Measurements from ENCODE around the gene HSPA4.

DNA sequence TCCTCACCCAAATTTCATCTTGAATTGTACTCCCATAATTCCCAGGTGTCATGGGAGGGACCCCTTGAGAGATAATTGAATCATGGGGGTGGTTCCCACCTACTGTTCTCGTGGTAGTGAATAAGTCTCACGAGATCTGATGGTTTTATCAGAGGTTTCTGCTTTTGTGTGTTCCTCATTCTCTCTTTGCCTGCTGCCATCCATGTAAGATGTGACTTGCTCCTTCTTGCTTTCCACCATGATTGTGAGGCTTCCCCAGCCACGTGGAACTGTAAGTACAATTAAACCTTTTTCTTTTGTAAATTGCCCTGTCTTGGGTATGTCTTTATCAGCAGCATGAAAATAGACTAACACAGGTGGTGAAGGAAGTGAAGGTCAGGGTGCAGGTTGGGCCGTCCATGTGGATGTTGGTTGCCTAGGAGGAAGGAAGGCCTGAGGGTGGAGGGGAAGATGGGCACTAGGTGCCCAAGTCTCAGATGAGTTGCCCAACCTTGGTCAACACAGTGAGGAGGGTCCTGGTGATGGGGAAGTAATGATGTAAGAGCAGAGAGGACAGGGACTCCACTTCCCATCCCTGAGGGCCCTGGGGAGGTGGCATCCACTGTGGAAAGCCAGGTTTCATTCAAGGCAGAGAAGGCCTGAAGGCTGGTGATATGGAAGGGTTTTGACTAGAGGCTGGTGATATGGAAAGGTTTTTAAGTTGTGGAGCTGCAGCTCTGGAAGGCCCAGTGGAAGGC, 92.6 kb downstream of the HSPA4 start:
- TF ChIP-seq TEAD3 (CRISPR knock-in tag; optimal IDR thresholded peaks at IDR 0.05; ENCODE audit: borderline replicate concordance), result no peak
- TF ChIP-seq KDM5A (IDR thresholded peaks at IDR 0.05; ENCODE audit: borderline replicate concordance, low read length), result no peak
